Transverse colon (tissue), 4 donors: ENCODE measurements around the gene TCEAL1.
"Not testable (repeated sequence)": the region's sequence is repeated elsewhere in the genome, so short reads cannot be mapped to it uniquely, and the experiment has no call there.

ENCODE experiments used
- CTCF ChIP-seq, 5 experiments: fragments of 200-600 bp in 3 of 5; fragments of 450-650 bp in 2 of 5; sonication (generic) in 3 of 5; IDR thresholded peaks; 1 replicate in 2 of 5; 2 replicates in 3 of 5; pipeline ENCODE4 v1.5.1; 2016 to 2017; ENCODE audit warnings: antibody characterized with exemption in 5 of 5, inconsistent platforms in 3 of 5, mild to moderate bottlenecking in 2 of 5, moderate library complexity in 1 of 5
- EP300 ChIP-seq: sonication (generic); formaldehyde crosslinking; IDR thresholded peaks from one replicate; pipeline ENCODE4 v1.6.1; 2017; ENCODE audit warnings: antibody characterized with exemption, low read depth
- POLR2A ChIP-seq: fragments of 450-650 bp; IDR thresholded peaks from one replicate; pipeline ENCODE4 v1.6.1; 2016; ENCODE audit warnings: antibody characterized with exemption, mild to moderate bottlenecking, moderate library complexity
- POLR2AphosphoS5 ChIP-seq, 3 donors: sonication (generic); formaldehyde crosslinking; IDR thresholded peaks; one replicate each; pipeline ENCODE4 v1.6.1; 2016; ENCODE audit warnings: antibody characterized with exemption in 3 of 3

- TF ChIP-seq CTCF (IDR thresholded peaks at IDR 0.05); EP300; POLR2A; POLR2AphosphoS5 (IDR thresholded peaks at IDR 0.05): not testable (repeated sequence)
Observed at GRCh38 chrX:103657066-103657465, 28.3 kb downstream of the TCEAL1 start.
